Measurements from ENCODE around the gene TIMM21. TPM values are rescaled to one million over a fixed set of nuclear protein-coding genes. Genes with fewer than 3 reads are reported as not detected.

The TIMM21 gene
- total and polyA plus RNA-seq, 8 donors: 22.1 to 54.3 (median 45.9) TPM

GRCh38 chr18:74198453-74198852, 50.1 kb downstream of the TIMM21 start:
- ATAC-seq (no peak), DNase-seq (no peak)
- peaks cover 0 to 14% of the 10 kb centered on the region in 2 donors for H3K27me3 ChIP-seq
- H3K36me3 ChIP-seq: no peaks in the 10 kb centered on the region
- intact Hi-C loops (cut with DNase I): loop anchor here in 1 of 2 donors (10.0 kb wide), 1 partner anchor 146 kb away; no protein-coding TSS in a partner anchor
- H3K27ac ChIP-seq: peak overlapping the region; percentile 57 to 72
- no peak overlapping the region for H3K4me3 ChIP-seq
- TF ChIP-seq CTCF (IDR thresholded peaks at IDR 0.05): no peak
- no peaks in the 10 kb centered on the region for H3K9me3 ChIP-seq
- peaks cover 0 to 13% of the 10 kb centered on the region in 2 donors for H3K4me1 ChIP-seq

- Histone ChIP-seq H3K27me3 (no peaks in the 10 kb centered on the region), H3K9me3 (no peaks in the 10 kb centered on the region), H3K27ac (no peak overlapping the region), H3K4me1 (peaks cover 0 to 13% of the 10 kb centered on the region in 2 donors), H3K4me3 (no peak overlapping the region), H3K36me3 (no peaks in the 10 kb centered on the region)
- intact Hi-C loops (cut with DNase I): no loop called here
- ATAC-seq (no peak), DNase-seq (no peak)
- TF ChIP-seq CTCF (IDR thresholded peaks at IDR 0.05): no peak
These were observed 52.5 kb downstream of the TIMM21 start for GRCh38 chr18:74200780-74201179.

- Histone ChIP-seq H3K4me1 (peaks cover 0 to 7% of the 10 kb centered on the region in 2 donors), H3K27ac (no peak overlapping the region), H3K4me3 (no peak overlapping the region), H3K27me3 (no peaks in the 10 kb centered on the region), H3K9me3 (no peaks in the 10 kb centered on the region), H3K36me3 (no peaks in the 10 kb centered on the region)
- intact Hi-C loops (cut with DNase I): no loop called here
- ATAC-seq (no peak), DNase-seq (no peak)
- no peak for TF ChIP-seq CTCF (IDR thresholded peaks at IDR 0.05)
These were observed 55.5 kb downstream of the TIMM21 start for GRCh38 chr18:74203811-74204210.

- peaks cover 0 to 7% of the 10 kb centered on the region in 2 donors for H3K4me1 ChIP-seq
- no peak overlapping the region for H3K4me3 ChIP-seq
- TF ChIP-seq CTCF (IDR thresholded peaks at IDR 0.05): no peak
- no peaks in the 10 kb centered on the region for H3K36me3 ChIP-seq
- H3K27me3 ChIP-seq: no peaks in the 10 kb centered on the region
- intact Hi-C loops (cut with DNase I): no loop called here
- no peaks in the 10 kb centered on the region for H3K9me3 ChIP-seq
- no peak for ATAC-seq
- no peak for DNase-seq
- H3K27ac ChIP-seq: no peak overlapping the region
These were observed 56.3 kb downstream of the TIMM21 start for GRCh38 chr18:74204526-74205152.

Other genes starting within 250 kb of the TIMM21 start
- gene FBXO15, start 689 bp upstream of the TIMM21 start, total RNA-seq: 1 to 10 TPM; 1.1 to 2.4 TPM
- gene FBXO15, start 689 bp upstream of the TIMM21 start, polyA plus RNA-seq (ENCODE audit: insufficient read length in 6 of 6): 1 to 10 TPM; 1.8 to 5.0 (median 3.6) TPM
- 100 to 1,000 TPM; 347 to 508 TPM for gene CYB5A, start 143.4 kb downstream of the TIMM21 start, total RNA-seq
- 100 to 1,000 TPM; 238 to 274 (median 253) TPM for gene CYB5A, start 143.4 kb downstream of the TIMM21 start, polyA plus RNA-seq (ENCODE audit: insufficient read length in 6 of 6)
- gene C18orf63, start 167.3 kb downstream of the TIMM21 start, total RNA-seq: under 1 TPM; 0.16 to 0.26 TPM
- not detected for gene C18orf63, start 167.3 kb downstream of the TIMM21 start, polyA plus RNA-seq (ENCODE audit: insufficient read length in 6 of 6)